ENCODE data around the gene TMEM220.

DNA sequence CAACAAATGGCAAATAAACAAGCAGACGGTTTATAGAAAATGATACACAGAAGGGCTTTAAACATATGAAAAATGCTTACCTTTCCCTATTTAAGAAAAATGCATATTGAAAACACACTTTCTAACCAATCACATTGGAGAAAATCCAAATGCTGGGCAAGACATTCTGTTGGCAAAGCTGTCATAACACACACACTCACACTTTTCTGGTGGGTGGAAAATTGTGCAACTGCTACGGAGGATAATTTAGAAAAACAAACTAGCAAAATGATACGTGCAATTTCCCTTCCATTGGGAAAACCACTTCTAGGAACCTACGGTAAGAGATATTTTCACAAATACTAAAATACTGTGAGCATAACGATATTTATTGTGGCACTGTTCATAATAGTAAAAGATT is 62.9 kb downstream of the TMEM220 start:
- TF ChIP-seq JUN (IDR thresholded peaks at IDR 0.05; ENCODE audit: borderline replicate concordance, low read depth, low read length): no peak
- TF ChIP-seq JUN (CRISPR knock-in tag; IDR thresholded peaks at IDR 0.05; ENCODE audit: borderline replicate concordance): no peak
- TF ChIP-seq POLR2AphosphoS5 (IDR thresholded peaks at IDR 0.05; ENCODE audit: control insufficient read depth, insufficient read depth, low read depth, low read length): no peak
- TF ChIP-seq EZH2 (IDR thresholded peaks at IDR 0.05; ENCODE audit: borderline replicate concordance, low read depth, low read length): no peak
- no peak for TF ChIP-seq CHD2 (IDR thresholded peaks at IDR 0.05; ENCODE audit: low read depth, low read length)
- TF ChIP-seq GABPB1 (CRISPR knock-in tag; IDR thresholded peaks at IDR 0.05): no peak
- no peak for TF ChIP-seq POLR2A (conservative IDR thresholded peaks at IDR 0.05)
- TF ChIP-seq GTF2E2 (tag; IDR thresholded peaks at IDR 0.05): no peak
- TF ChIP-seq CBX5 (IDR thresholded peaks at IDR 0.05; ENCODE audit: borderline replicate concordance, low read depth): no peak
- no peak for TF ChIP-seq MIER1 (IDR thresholded peaks at IDR 0.05; ENCODE audit: low read depth)
- TF ChIP-seq RFX5 (IDR thresholded peaks at IDR 0.05; ENCODE audit: low read depth, low read length): no peak
- no peak for TF ChIP-seq JUNB (CRISPR knock-in tag; conservative IDR thresholded peaks at IDR 0.05)
- no peak for TF ChIP-seq EHMT2 (IDR thresholded peaks at IDR 0.05)

All from K562 (cell line).